GM12872 (cell line): ENCODE data around the gene HEXD.

Experiments
- TF ChIP-seq, protein P1 (sequence below): IDR thresholded peaks from 3 replicates; pipeline ENCODE4 v1.5.1; 2011; ENCODE audit warnings: low read depth, mild to moderate bottlenecking, low read length, moderate library complexity; ENCODE audit not compliant: insufficient read depth

HEXD gene

DNA sequence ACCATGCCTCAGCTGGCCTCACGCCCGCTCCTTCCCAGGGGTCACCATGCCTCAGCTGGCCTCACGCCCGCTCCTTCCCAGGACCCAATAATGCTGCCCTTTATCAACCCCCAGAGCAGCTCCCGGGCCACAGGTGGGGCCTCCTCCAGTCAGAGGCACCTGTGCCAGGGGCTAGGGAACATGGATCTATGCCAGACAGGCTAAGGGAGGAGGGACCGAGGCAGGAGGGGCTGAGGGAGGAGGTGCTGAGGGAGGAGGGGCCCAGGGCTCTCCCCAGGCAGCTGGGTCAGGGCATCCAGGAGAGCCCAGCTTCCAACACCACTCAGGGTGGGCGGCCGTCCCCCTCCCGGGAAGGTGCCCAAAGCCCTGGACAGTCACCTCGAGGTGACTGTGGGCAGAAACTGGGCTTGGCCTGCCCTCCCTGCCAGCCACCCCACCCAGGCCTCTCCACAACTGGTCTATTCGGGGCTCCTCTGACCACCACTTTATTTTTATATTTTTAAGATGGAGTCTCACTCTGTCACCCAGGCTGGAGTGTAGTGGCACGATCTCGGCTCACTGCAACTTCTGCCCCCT lies 27.2 kb upstream of the HEXD start:
- TF ChIP-seq, protein P1, sequence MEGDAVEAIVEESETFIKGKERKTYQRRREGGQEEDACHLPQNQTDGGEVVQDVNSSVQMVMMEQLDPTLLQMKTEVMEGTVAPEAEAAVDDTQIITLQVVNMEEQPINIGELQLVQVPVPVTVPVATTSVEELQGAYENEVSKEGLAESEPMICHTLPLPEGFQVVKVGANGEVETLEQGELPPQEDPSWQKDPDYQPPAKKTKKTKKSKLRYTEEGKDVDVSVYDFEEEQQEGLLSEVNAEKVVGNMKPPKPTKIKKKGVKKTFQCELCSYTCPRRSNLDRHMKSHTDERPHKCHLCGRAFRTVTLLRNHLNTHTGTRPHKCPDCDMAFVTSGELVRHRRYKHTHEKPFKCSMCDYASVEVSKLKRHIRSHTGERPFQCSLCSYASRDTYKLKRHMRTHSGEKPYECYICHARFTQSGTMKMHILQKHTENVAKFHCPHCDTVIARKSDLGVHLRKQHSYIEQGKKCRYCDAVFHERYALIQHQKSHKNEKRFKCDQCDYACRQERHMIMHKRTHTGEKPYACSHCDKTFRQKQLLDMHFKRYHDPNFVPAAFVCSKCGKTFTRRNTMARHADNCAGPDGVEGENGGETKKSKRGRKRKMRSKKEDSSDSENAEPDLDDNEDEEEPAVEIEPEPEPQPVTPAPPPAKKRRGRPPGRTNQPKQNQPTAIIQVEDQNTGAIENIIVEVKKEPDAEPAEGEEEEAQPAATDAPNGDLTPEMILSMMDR, result no peak

DNA sequence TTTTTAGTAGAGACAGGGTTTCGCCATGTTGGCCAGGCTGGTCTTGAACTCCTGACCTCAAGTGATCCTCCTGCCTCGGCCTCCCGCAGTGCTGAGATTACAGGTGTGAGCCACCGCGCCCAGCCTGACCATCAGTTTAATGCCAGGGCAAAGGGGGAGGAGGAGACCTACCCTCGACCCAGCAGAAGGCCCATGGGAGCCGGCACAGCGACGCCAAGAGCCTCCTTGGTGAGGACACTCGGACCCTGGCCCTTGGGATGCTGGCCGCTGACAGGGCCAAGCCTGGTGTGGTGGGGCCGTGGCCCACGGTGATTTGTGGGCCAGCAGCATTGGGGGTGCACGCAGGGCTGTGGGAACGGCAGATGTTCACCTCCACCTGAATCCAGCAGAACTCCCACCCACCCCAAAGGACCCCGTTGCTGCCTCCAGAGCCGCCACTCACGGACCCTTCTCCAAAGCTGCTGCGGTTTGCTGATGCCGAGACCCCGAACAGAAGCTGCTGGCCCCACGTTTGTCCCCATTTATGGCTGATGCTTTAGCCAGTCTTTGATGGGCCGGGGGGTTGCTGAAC lies 26.6 kb upstream of the HEXD start:
- TF ChIP-seq, protein P1, result no peak

DNA sequence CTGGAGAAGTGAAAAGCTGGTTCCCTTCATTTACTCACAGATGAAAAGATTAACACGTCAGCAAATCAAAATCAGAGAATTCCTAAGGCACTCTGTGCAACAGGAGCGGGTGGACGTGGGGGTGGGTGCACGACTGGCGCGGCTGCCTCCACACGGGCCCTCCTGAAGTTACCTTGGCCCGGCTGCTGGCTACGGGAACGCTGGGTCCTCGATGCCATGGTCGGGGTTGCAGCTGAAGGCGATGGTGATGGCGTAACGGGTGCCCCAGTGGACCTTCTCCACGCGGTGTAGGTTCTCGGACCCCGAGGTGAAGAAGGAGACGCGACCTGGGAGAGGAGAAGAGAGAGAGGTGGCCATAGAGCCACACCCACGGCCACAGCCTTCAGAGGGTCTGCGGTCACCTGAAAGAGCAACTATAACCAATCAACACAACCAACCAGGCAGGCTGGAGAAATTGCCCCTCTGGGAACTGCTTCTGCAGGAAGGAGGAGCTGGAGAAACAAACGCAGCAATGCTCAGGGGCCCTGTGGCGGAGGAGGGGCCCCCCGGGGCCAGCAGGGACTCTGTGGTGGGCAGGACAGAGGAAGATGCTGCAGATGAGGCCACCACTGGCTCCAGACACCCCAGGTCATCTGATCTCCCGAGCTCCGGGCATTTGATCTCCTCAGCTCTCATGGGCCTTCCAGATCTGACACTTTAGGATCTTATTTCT lies 25.8 kb upstream of the HEXD start:
- TF ChIP-seq, protein P1, result no peak

DNA sequence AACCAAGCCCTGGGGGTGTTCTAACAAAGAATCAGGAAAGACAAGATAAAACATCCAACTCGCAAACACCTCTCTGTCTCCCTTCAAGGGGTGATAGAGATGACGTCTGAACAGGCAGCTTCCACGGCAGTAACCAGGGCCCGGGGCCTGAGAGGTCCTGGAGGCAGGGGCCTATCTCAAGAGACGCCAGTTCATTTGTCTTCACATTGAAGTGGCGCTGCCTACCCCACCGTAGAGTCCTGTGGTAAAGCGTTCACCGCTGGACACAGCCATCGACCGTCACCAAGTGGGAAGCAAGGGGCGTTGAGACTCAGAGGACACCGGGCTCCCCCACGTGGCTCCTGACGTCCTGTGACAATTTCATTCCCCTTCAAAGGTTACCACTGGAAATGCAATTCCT lies 25.2 kb upstream of the HEXD start:
- TF ChIP-seq, protein P1, result no peak

DNA sequence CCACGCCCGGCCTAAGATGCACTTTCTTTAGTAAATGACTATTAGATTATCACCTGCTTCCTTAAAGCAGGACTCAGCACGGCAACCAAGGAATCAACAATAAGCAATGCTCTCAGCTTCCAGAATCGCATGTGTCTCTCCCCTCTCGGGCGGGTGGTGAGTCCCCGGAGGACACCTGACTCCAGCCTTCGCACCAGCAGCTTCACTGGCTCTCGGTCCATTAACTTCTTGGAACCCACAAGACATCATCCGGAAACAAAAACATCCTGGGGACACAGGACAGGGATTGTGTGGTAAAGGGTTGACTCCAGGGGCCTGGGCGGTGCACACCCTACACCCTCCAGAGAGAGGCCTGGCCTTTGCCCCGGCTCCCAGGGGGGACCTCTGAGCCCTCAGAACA lies 23.9 kb upstream of the HEXD start:
- TF ChIP-seq, protein P1, result no peak

DNA sequence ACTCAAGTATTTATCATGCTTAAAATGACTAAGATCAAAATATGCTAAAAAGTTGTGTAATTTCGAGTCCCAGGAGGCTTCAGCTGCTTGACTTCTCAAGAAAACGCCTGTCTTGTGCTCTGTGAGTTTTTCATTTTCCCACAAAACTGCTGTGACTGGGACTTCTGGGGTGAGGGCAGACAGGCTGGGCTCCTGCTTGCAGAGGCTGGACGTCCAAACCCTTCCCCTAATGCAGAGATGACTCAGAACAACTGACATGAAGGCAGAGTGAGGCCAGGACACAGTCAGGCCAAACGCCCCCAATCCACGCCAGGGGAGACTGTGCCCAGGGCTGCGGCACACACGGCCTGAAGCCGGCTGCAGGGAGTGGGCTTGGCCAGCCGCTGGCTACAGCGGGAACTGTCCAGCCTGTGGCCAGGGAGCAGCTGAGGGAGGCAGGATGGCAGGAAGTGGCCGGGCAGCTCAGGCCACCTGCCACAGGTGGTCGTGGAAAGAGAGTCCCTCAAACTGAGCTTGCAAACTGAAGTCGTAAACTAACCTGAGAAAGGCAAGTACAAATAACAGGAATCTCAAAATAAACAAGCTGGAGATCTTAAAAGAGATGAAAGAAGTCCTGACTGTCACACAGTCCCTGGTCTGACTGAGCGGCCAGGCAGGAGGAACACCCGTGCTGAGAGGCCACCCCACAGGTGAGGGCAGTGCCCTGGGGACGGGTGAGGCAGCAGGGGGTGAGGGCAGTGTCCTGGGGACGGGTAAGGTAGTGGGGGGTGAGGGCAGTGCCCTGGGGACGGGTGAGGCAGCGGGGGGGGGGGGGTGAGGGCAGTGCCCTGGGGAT lies 21.3 kb upstream of the HEXD start:
- TF ChIP-seq, protein P1, result no peak

DNA sequence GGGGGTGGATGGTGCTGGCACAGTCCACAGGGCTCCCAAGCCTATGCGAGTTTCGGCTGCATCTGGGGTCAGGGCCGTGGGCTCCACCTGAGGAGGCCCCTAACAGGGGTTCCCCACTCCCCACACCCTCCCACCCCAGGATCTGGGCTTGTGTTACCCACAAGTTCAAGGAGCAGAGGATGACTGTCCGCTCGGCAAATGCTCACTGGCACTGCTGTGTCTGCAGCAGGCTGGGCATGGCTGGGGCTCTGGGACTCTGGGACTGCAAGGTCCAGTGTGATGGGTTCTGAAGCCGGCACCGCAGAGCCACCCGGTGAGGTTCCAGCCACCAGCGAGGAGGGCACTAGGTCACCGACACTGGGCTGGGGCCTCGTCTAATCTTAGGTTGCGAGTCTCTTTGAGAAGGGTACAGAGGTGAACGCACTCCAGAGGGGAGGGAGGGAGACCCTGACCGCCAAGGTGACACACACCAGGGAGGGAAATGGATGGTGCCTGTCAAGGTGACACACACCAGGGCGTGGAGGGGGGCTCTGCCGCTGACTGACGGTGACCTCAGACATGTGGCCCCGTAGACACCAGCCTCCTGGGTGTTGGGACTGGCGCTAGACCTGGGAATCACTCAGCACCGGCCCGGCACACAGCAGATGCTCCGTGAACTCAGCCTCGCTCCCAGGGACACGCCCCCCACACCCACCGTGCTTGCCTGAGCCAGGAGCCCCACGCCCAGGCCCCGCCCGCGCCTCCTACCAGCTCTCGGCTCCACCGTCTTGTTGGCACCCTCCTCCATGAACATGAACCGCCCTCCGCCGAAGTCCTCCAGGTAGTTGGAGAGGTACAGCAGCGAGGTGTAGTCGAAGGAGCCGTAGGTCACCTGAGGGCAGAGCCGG lies 20.5 kb upstream of the HEXD start:
- TF ChIP-seq, protein P1, result no peak
